NB4 (cell line): ENCODE data around the gene PTCH2.

Source experiments
- CTCF ChIP-seq: IDR thresholded peaks from one replicate; pipeline ENCODE4 v1.5.1; 2012; ENCODE audit warnings: low read depth, low read length
- POLR2A ChIP-seq: IDR thresholded peaks from 2 replicates; pipeline ENCODE4 v1.6.1; 2011; ENCODE audit warnings: mild to moderate bottlenecking; ENCODE audit not compliant: insufficient read length; ENCODE audit errors: extremely low read depth

- TF ChIP-seq CTCF (no peak), POLR2A (no peak)
These were observed 12.7 kb upstream of the PTCH2 start for GRCh38 chr1:44855742-44856141.
